OCI-LY7 (cell line): Measurements from ENCODE around the gene P2RY1. TPM values are rescaled to one million over a fixed set of nuclear protein-coding genes. Genes with fewer than 3 reads are reported as not detected.

Source experiments
- BruUV-seq: library from RNA; stranded (reverse); fragments of 400-500 nt; replicated peaks from 2 replicates; lab custom pipeline; 2021; lab: Mats Ljungman, UMichigan
- CTCF ChIA-PET: fragments of 300-600 bp; sonication (Branson Sonifier 250); formaldehyde crosslinking; loops from one replicate; lab custom pipeline; 2022; ENCODE audit warnings: antibody characterized with exemption; ENCODE audit not compliant: unreplicated experiment; lab: Charles Lee
- POLR2A ChIA-PET: fragments of 300-600 bp; sonication (Branson Sonifier 250); formaldehyde crosslinking; loops from one replicate; lab custom pipeline; 2022; ENCODE audit warnings: antibody characterized with exemption; lab: Charles Lee
- DNase-seq: peaks from one replicate; pipeline ENCODE4 v3.0.0-alpha.2; 2015; ENCODE audit warnings: low spot score
- H2AFZ ChIP-seq: fragments of 200-600 bp; sonication (generic), shearing (Covaris generic); 2 replicates; pipeline ENCODE4 v1.6.1; 2014; ENCODE audit warnings: mild to moderate bottlenecking, antibody characterized with exemption, low read length, moderate library complexity
- H3K27ac ChIP-seq: fragments of 200-600 bp; sonication (generic); 2 replicates; pipeline ENCODE4 v1.5.1; 2014; ENCODE audit warnings: mixed run types, low read depth, mild to moderate bottlenecking, moderate library complexity, low read length, inconsistent platforms; ENCODE audit not compliant: poor library complexity, severe bottlenecking
- H3K36me3 ChIP-seq: fragments of 200-600 bp; sonication (generic); 2 replicates; pipeline ENCODE4 v1.6.1; 2014; ENCODE audit warnings: mild to moderate bottlenecking, antibody characterized with exemption, low read length, moderate library complexity, mixed read lengths; ENCODE audit not compliant: insufficient read depth
- H3K4me1 ChIP-seq: fragments of 200-600 bp; sonication (generic); 2 replicates; pipeline ENCODE4 v1.5.1; 2014; ENCODE audit warnings: mild to moderate bottlenecking, low read length; ENCODE audit not compliant: insufficient read depth, poor library complexity, severe bottlenecking
- H3K4me2 ChIP-seq: fragments of 200-600 bp; sonication (generic); 2 replicates; pipeline ENCODE4 v1.6.1; 2014; ENCODE audit warnings: mild to moderate bottlenecking, low read length
- H3K4me3 ChIP-seq: fragments of 200-600 bp; sonication (generic); 2 replicates; pipeline ENCODE4 v1.5.1; 2014; ENCODE audit warnings: mild to moderate bottlenecking, low read depth, low read length; ENCODE audit not compliant: poor library complexity, severe bottlenecking
- H3K79me2 ChIP-seq: fragments of 200-600 bp; sonication (generic); 2 replicates; pipeline ENCODE4 v1.6.1; 2016; ENCODE audit warnings: low read depth, mild to moderate bottlenecking, low read length, moderate library complexity, mixed read lengths; ENCODE audit not compliant: insufficient read depth
- H3K9me2 ChIP-seq: fragments of 200-600 bp; sonication (generic); 2 replicates; pipeline ENCODE4 v1.6.1; 2016; ENCODE audit warnings: mild to moderate bottlenecking, low read length, mixed read lengths; ENCODE audit not compliant: insufficient read depth
- H3K9me3 ChIP-seq: fragments of 200-600 bp; sonication (generic); 2 replicates; pipeline ENCODE4 v1.6.1; 2014; ENCODE audit warnings: mild to moderate bottlenecking, mixed run types, low read length, mixed read lengths
- H4K20me1 ChIP-seq: fragments of 200-600 bp; sonication (generic); 2 replicates; pipeline ENCODE4 v1.6.1; 2014; ENCODE audit warnings: mild to moderate bottlenecking, antibody characterized with exemption, low read length, moderate library complexity, mixed read lengths; ENCODE audit not compliant: insufficient read depth
- EZH2phosphoT487 ChIP-seq: fragments of 200-600 bp; sonication (generic); IDR thresholded peaks from 2 replicates; pipeline ENCODE4 v1.6.1; 2018; ENCODE audit warnings: low read depth, borderline replicate concordance, mild to moderate bottlenecking, mixed run types, antibody characterized with exemption, low read length, moderate library complexity, mixed read lengths
- intact Hi-C: fragments of 100-400 bp; cut with micrococcal nuclease; formaldehyde crosslinking; loops from one replicate; pipeline ENCODE4 v1.10.0; 2022; ENCODE audit not compliant: unreplicated experiment
- total RNA-seq, 2 experiments: library from RNA; depleted of rRNA in 1 of 2; stranded (reverse); fragments of >200 nt in 1 of 2; shearing (Covaris generic) in 1 of 2; gene quantifications; 2 replicates each; pipeline ENCODE4 v1.2.3, GENCODE V29; 2014 to 2022
- TF ChIP-seq, protein P1 (sequence below): fragments of 200-600 bp; sonication (generic); conservative IDR thresholded peaks from 2 replicates; pipeline ENCODE4 v1.5.1; 2014; ENCODE audit warnings: mild to moderate bottlenecking, antibody characterized with exemption, low read length, moderate library complexity, mixed read lengths

Gene P2RY1
- total RNA-seq, 2 experiments from 2014 or later, result not detected

DNA sequence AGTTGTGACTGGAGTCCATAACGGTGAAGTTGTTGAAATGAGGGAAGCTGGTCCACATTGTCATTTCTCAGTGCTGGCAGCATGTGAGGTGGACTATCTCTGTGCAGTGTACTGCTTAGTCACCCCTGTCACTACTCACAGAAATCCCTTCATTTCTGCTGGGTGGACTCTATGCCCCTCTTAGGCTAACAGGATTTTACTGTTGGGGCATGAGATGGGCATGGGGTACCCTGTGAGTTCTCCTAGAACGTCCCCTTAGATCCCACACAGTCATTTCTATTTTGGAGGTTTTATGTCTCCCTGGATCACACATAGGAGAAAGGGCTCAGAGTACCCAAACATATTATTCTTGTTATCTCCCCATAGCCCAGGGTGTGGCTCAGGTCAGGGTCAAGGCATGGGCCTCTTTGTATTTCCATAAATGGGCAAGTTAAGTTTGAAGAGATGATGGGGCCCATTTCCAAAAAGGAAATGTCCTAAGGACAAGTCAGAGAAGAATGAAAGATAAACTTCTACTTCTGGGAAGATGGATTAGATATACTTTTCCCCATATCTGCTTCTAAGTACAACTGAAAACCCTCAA is 15.2 kb downstream of the P2RY1 start:
- H3K4me2 ChIP-seq, result no peak overlapping the region

DNA sequence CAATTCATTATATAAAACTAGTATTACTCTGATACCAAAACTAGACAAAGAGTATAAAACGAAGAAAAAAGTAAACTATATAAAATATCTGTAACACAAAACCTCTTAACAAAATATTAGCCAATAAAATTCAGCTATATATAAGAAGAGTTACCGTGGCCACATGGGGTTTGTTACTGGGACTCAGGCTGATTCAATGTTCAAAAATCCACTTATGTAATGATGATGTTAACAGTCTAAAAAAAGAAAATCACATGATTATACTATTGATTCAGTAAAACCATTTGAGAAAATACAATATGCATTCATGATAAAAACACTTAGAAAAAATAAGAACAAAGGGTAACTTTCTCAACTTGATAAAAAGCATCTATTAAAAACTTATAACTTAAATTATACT is 18.3 kb downstream of the P2RY1 start:
- H3K4me2 ChIP-seq, result no peak overlapping the region
- no TSS peak for BruUV-seq
- ChIA-PET CTCF (no interaction called here), POLR2A (no interaction called here)
- H3K36me3 ChIP-seq, result no peaks in the 10 kb centered on the region
- no peaks in the 10 kb centered on the region for H3K9me3 ChIP-seq
- H4K20me1 ChIP-seq, result no peaks in the 10 kb centered on the region
- H3K9me2 ChIP-seq, result no peaks in the 10 kb centered on the region
- no peaks in the 10 kb centered on the region for H3K4me1 ChIP-seq
- H2AFZ ChIP-seq, result no peak overlapping the region
- intact Hi-C loops, result no loop called here
- no peak for DNase-seq
- H3K4me3 ChIP-seq, result no peak overlapping the region
- no peak overlapping the region for H3K27ac ChIP-seq
- H3K79me2 ChIP-seq, result no peaks in the 10 kb centered on the region
- TF ChIP-seq EZH2phosphoT487, result no peak
- TF ChIP-seq, protein P1, sequence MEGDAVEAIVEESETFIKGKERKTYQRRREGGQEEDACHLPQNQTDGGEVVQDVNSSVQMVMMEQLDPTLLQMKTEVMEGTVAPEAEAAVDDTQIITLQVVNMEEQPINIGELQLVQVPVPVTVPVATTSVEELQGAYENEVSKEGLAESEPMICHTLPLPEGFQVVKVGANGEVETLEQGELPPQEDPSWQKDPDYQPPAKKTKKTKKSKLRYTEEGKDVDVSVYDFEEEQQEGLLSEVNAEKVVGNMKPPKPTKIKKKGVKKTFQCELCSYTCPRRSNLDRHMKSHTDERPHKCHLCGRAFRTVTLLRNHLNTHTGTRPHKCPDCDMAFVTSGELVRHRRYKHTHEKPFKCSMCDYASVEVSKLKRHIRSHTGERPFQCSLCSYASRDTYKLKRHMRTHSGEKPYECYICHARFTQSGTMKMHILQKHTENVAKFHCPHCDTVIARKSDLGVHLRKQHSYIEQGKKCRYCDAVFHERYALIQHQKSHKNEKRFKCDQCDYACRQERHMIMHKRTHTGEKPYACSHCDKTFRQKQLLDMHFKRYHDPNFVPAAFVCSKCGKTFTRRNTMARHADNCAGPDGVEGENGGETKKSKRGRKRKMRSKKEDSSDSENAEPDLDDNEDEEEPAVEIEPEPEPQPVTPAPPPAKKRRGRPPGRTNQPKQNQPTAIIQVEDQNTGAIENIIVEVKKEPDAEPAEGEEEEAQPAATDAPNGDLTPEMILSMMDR, result no peak

More for the DNA sequence above, 15.2 kb downstream of the P2RY1 start:
- Histone ChIP-seq H2AFZ (no peak overlapping the region), H3K36me3 (no peaks in the 10 kb centered on the region), H3K9me2 (no peaks in the 10 kb centered on the region), H3K9me3 (no peaks in the 10 kb centered on the region), H3K27ac (no peak overlapping the region), H4K20me1 (no peaks in the 10 kb centered on the region), H3K79me2 (no peaks in the 10 kb centered on the region), H3K4me3 (no peak overlapping the region), H3K4me1 (no peaks in the 10 kb centered on the region)
- ChIA-PET CTCF (no interaction called here), POLR2A (no interaction called here)
- DNase-seq, result no peak
- BruUV-seq, result no TSS peak
- TF ChIP-seq EZH2phosphoT487, result no peak
- TF ChIP-seq, protein P1, result no peak
- intact Hi-C loops, result no loop called here

DNA sequence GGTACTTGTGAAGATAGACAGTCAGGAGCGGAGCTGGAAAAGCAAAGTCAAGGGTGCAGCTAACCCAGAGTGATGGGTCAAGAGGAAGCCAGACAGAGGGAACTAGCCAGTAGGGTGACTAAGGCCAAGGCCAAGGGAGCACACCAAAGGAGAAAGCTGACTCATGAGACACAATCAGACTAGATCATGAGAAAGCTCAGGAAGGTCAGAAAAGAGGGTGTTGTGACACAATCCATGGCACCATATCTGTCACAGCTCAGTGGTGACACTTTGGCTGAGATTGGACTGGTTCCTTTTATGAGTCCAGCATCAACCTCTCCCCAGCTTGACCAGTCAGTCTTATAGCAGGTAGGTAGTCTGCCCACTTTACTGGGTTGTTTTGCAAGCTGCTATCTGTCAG is 22.2 kb downstream of the P2RY1 start:
- Histone ChIP-seq H3K4me3 (no peak overlapping the region), H3K79me2 (no peaks in the 10 kb centered on the region), H3K36me3 (no peaks in the 10 kb centered on the region), H3K4me1 (no peaks in the 10 kb centered on the region), H3K4me2 (no peak overlapping the region), H3K27ac (no peak overlapping the region), H3K9me3 (no peaks in the 10 kb centered on the region), H4K20me1 (no peaks in the 10 kb centered on the region), H2AFZ (no peak overlapping the region), H3K9me2 (no peaks in the 10 kb centered on the region)
- POLR2A ChIA-PET, result interaction anchor here (0.6 kb wide), 1 partner anchor 22 kb away, joined by 3 read pairs; no protein-coding TSS in a partner anchor
- BruUV-seq, result no TSS peak
- no peak for DNase-seq
- intact Hi-C loops, result no loop called here
- CTCF ChIA-PET, result no interaction called here
- TF ChIP-seq, protein P1, result no peak
- TF ChIP-seq EZH2phosphoT487, result no peak
